Measurements from ENCODE around the gene ZNF318.

- TF ChIP-seq EZH2 (IDR thresholded peaks at IDR 0.05; ENCODE audit: borderline replicate concordance, insufficient read depth, low read depth, low read length, poor library complexity, severe bottlenecking) (no peak), CTCF (IDR thresholded peaks at IDR 0.05) (no peak)
Measured at GRCh38 chr6:43328528-43328927, 40.9 kb downstream of the ZNF318 start.

Data from B cell (primary cell).